Testis (tissue), 3 donors: ENCODE data around the gene DIAPH1. TPM values are rescaled to one million over a fixed set of nuclear protein-coding genes. Genes with fewer than 3 reads are reported as not detected.

ENCODE experiments used
- DNase-seq: peaks from one replicate; pipeline ENCODE4 v3.0.0-alpha.2; 2019
- H3K27ac ChIP-seq, 2 donors: fragments of 200-600 bp; sonication (generic); one replicate each; pipeline ENCODE4 v1.5.1; 2019
- H3K27me3 ChIP-seq: fragments of 200-600 bp; sonication (generic); one replicate; pipeline ENCODE4 v1.5.1; 2019
- H3K36me3 ChIP-seq: fragments of 200-600 bp; sonication (generic); one replicate; pipeline ENCODE4 v1.5.1; 2017; ENCODE audit warnings: low read depth; ENCODE audit errors: missing control alignments
- H3K4me1 ChIP-seq: fragments of 200-600 bp; sonication (generic); one replicate; pipeline ENCODE4 v1.5.1; 2019
- H3K4me3 ChIP-seq, 2 donors: fragments of 200-600 bp; sonication (generic); one replicate each; pipeline ENCODE4 v1.5.1; 2017 to 2019
- H3K9me3 ChIP-seq: fragments of 200-600 bp; sonication (generic); one replicate; pipeline ENCODE4 v1.5.1; 2017
- CTCF ChIP-seq, 3 experiments: fragments of 450-650 bp in 2 of 3; fragments of 200-600 bp in 1 of 3; sonication (generic) in 1 of 3; IDR thresholded peaks; one replicate each; pipeline ENCODE4 v1.5.1; 2016 to 2019; ENCODE audit warnings: antibody characterized with exemption in 3 of 3, mild to moderate bottlenecking in 2 of 3, moderate library complexity in 1 of 3
- POLR2A ChIP-seq: fragments of 450-650 bp; IDR thresholded peaks from one replicate; pipeline ENCODE4 v1.6.1; 2017; ENCODE audit warnings: antibody characterized with exemption, mild to moderate bottlenecking, moderate library complexity
- WGBS, 2 donors: methylation state at CpG; one replicate each; pipeline ENCODE4 v1.1.5; 2018; 5-methylcytosine and 5-hydroxymethylcytosine counted together
- intact Hi-C: fragments of 100-400 bp; cut with DNase I; formaldehyde crosslinking; loops from one replicate; pipeline ENCODE4 v1.15.1; 2023; ENCODE audit warnings: low total_unique reads
- polyA plus RNA-seq: library from polyadenylated mRNA; stranded (reverse); fragments of 350-450 nt; fragmentation: Illumina TruSeq; extraction: RNeasy Lipid Tissue Mini Kit (QIAGEN cat#74804); gene quantifications from one replicate; pipeline ENCODE4 v1.2.3, GENCODE V29; 2014; ENCODE audit warnings: low read depth, low replicate concordance; ENCODE audit not compliant: insufficient read depth
- total RNA-seq, 2 donors: library from RNA; depleted of rRNA; stranded (reverse); fragments of >200 nt; gene quantifications; one replicate each; pipeline ENCODE4 v1.2.3, GENCODE V29; 2016

The DIAPH1 gene
- total and polyA plus RNA-seq, 3 donors from 2014 or later, result 53.7 to 77.5 (median 58.2) TPM

- intact Hi-C loops, result no loop called here
- no peaks in the 10 kb centered on the region for H3K9me3 ChIP-seq
- H3K27ac ChIP-seq, result no peak overlapping the region
- peaks cover under 1% of the 10 kb centered on the region for H3K4me1 ChIP-seq
- DNase-seq, result no peak
- H3K36me3 ChIP-seq, result no peaks in the 10 kb centered on the region
- TF ChIP-seq POLR2A, result no peak
- no peak for TF ChIP-seq CTCF (IDR thresholded peaks at IDR 0.05)
- H3K4me3 ChIP-seq, result no peak overlapping the region
- no peaks in the 10 kb centered on the region for H3K27me3 ChIP-seq
- 93 to 94% methylated on average over 5 of the region's 5 CpGs for WGBS, 2 donors
Measured at GRCh38 chr5:141630570-141631140, 11.9 kb upstream of the DIAPH1 start.

- no peak for DNase-seq
- no peaks in the 10 kb centered on the region for H3K9me3 ChIP-seq
- TF ChIP-seq CTCF (IDR thresholded peaks at IDR 0.05), result no peak
- TF ChIP-seq POLR2A, result no peak
- H3K36me3 ChIP-seq, result no peaks in the 10 kb centered on the region
- no peaks in the 10 kb centered on the region for H3K27me3 ChIP-seq
- H3K4me3 ChIP-seq, result no peak overlapping the region
- H3K27ac ChIP-seq, result no peak overlapping the region
- 94 to 96% methylated on average over 6 of the region's 6 CpGs for WGBS, 2 donors
- H3K4me1 ChIP-seq, result no peaks in the 10 kb centered on the region
- intact Hi-C loops, result no loop called here
Measured at GRCh38 chr5:141628175-141628788, 9.5 kb upstream of the DIAPH1 start.

- intact Hi-C loops, result no loop called here
- no peaks in the 10 kb centered on the region for H3K27me3 ChIP-seq
- no peak overlapping the region for H3K4me3 ChIP-seq
- H3K4me1 ChIP-seq, result no peaks in the 10 kb centered on the region
- H3K27ac ChIP-seq, result no peak overlapping the region
- no peak for DNase-seq
- WGBS, 2 donors, result 72 to 76% methylated on average over 5 of the region's 5 CpGs
- no peaks in the 10 kb centered on the region for H3K36me3 ChIP-seq
- no peak for TF ChIP-seq POLR2A
- TF ChIP-seq CTCF (IDR thresholded peaks at IDR 0.05), result no peak
- no peaks in the 10 kb centered on the region for H3K9me3 ChIP-seq
Measured at GRCh38 chr5:141623611-141624010, 4.8 kb upstream of the DIAPH1 start.

- no peaks in the 10 kb centered on the region for H3K27me3 ChIP-seq
- H3K36me3 ChIP-seq, result no peaks in the 10 kb centered on the region
- H3K4me3 ChIP-seq, result no peak overlapping the region
- no peaks in the 10 kb centered on the region for H3K9me3 ChIP-seq
- TF ChIP-seq POLR2A (no peak), CTCF (IDR thresholded peaks at IDR 0.05) (no peak)
- no peak for DNase-seq
- H3K27ac ChIP-seq, result no peak overlapping the region
- no peaks in the 10 kb centered on the region for H3K4me1 ChIP-seq
- intact Hi-C loops, result no loop called here
Measured at GRCh38 chr5:141623186-141623585, 4.4 kb upstream of the DIAPH1 start.
